HFFc6 (cell line): ENCODE data around the gene RABGAP1L. TPM values are rescaled to one million over a fixed set of nuclear protein-coding genes. Genes with fewer than 3 reads are reported as not detected.

Source experiments
- DNase-seq: peaks from one replicate; pipeline ENCODE4 v3.0.0-alpha.2; 2018
- H3K27ac Mint-ChIP-seq: 2 replicates; pipeline ENCODE4 v1.8.0; 2020; ENCODE audit warnings: mild to moderate bottlenecking, mixed read lengths
- H3K27me3 Mint-ChIP-seq: 2 replicates; pipeline ENCODE4 v1.8.0; 2021; ENCODE audit warnings: mild to moderate bottlenecking, moderate library complexity, mixed read lengths; ENCODE audit not compliant: insufficient read depth
- H3K36me3 Mint-ChIP-seq: 2 replicates; pipeline ENCODE4 v1.8.0; 2021; ENCODE audit warnings: low read depth, mixed read lengths
- H3K4me1 Mint-ChIP-seq: 2 replicates; pipeline ENCODE4 v1.8.0; 2020; ENCODE audit warnings: low read depth, mixed read lengths
- H3K4me3 Mint-ChIP-seq: 2 replicates; pipeline ENCODE4 v1.8.0; 2020; ENCODE audit warnings: mild to moderate bottlenecking, moderate library complexity, mixed read lengths
- H3K9me3 Mint-ChIP-seq: 2 replicates; pipeline ENCODE4 v1.8.0; 2020; ENCODE audit warnings: mild to moderate bottlenecking, mixed read lengths
- CTCF ChIP-seq: fragments of 200-600 bp; sonication (generic); IDR thresholded peaks from 2 replicates; pipeline ENCODE4 v1.5.0; 2021; ENCODE audit warnings: antibody characterized with exemption, mild to moderate bottlenecking
- total RNA-seq, 6 experiments: library from RNA; stranded (reverse); fragmentation: NEBNext Ultra II Directional; extraction: Animal tissue kit (Norgen Biotek cat#: 25700); gene quantifications; 2 replicates in 1 of 6; 3 replicates in 5 of 6; pipeline ENCODE4 v1.2.3, GENCODE V29; 2021

RABGAP1L gene
- total RNA-seq, 6 experiments from 2014 or later, result 14.5 to 16.9 (median 16.0) TPM

GRCh38 chr1:174190691-174191199 is 31.4 kb downstream of the RABGAP1L start:
- Mint-ChIP-seq H3K9me3 (peaks cover 7% of the 10 kb centered on the region), H3K27me3 (peaks cover 2% of the 10 kb centered on the region; the same call in 1 of the 2 replicates), H3K27ac (peak overlapping the region; percentile 76), H3K4me1 (peaks cover 38% of the 10 kb centered on the region), H3K36me3 (peaks cover 13% of the 10 kb centered on the region), H3K4me3 (peak overlapping the region; percentile 78)
- TF ChIP-seq CTCF, result no peak
- DNase-seq, result no peak

GRCh38 chr1:174191349-174191862 is 32.1 kb downstream of the RABGAP1L start:
- Mint-ChIP-seq H3K27ac (peak overlapping the region; percentile 76), H3K9me3 (peaks cover 7% of the 10 kb centered on the region), H3K27me3 (peaks cover 2% of the 10 kb centered on the region; the same call in 1 of the 2 replicates), H3K36me3 (peaks cover 13% of the 10 kb centered on the region), H3K4me1 (peaks cover 38% of the 10 kb centered on the region), H3K4me3 (peak overlapping the region; percentile 78)
- no peak for TF ChIP-seq CTCF
- peak; percentile 96 for DNase-seq

GRCh38 chr1:174194461-174194860 is 35.1 kb downstream of the RABGAP1L start:
- Mint-ChIP-seq H3K4me1 (peaks cover 37% of the 10 kb centered on the region), H3K9me3 (no peaks in the 10 kb centered on the region), H3K36me3 (peaks cover 3% of the 10 kb centered on the region; the same call in 1 of the 2 replicates), H3K27ac (no peak overlapping the region), H3K27me3 (peaks cover 2% of the 10 kb centered on the region; the same call in 1 of the 2 replicates), H3K4me3 (no peak overlapping the region)
- TF ChIP-seq CTCF, result no peak
- no peak for DNase-seq

GRCh38 chr1:174197088-174197487 is 37.8 kb downstream of the RABGAP1L start:
- Mint-ChIP-seq H3K27me3 (peaks cover 2% of the 10 kb centered on the region; the same call in 1 of the 2 replicates), H3K4me3 (no peak overlapping the region), H3K4me1 (peaks cover 22% of the 10 kb centered on the region), H3K9me3 (no peaks in the 10 kb centered on the region), H3K27ac (no peak overlapping the region), H3K36me3 (no peaks in the 10 kb centered on the region)
- DNase-seq, result no peak
- no peak for TF ChIP-seq CTCF

- Mint-ChIP-seq H3K27me3 (peaks cover 2% of the 10 kb centered on the region; the same call in 1 of the 2 replicates), H3K27ac (no peak overlapping the region)
These were observed 38.2 kb downstream of the RABGAP1L start for GRCh38 chr1:174197547-174197946.

More at GRCh38 chr1:174197547-174197946, 38.2 kb downstream of the RABGAP1L start:
- H3K4me3 Mint-ChIP-seq, result no peak overlapping the region
- H3K36me3 Mint-ChIP-seq, result no peaks in the 10 kb centered on the region
- DNase-seq, result no peak
- no peaks in the 10 kb centered on the region for H3K9me3 Mint-ChIP-seq
- H3K4me1 Mint-ChIP-seq, result peaks cover 18% of the 10 kb centered on the region
- TF ChIP-seq CTCF, result no peak
